IPS-20b (cell line): ENCODE data around the gene FAM89A.
"Not testable (repeated sequence)": the region's sequence is repeated elsewhere in the genome, so short reads cannot be mapped to it uniquely, and the experiment has no call there.

Experiments used
- H3K27ac ChIP-seq: one replicate; pipeline ENCODE4 v1.5.1; 2013; ENCODE audit warnings: low read length
- H3K27me3 ChIP-seq: 2 replicates; pipeline ENCODE4 v1.6.1; 2013; ENCODE audit warnings: mild to moderate bottlenecking, low read length, inconsistent platforms; ENCODE audit not compliant: insufficient read depth
- H3K36me3 ChIP-seq: 2 replicates; pipeline ENCODE4 v1.6.1; 2013; ENCODE audit warnings: low read depth, mild to moderate bottlenecking, inconsistent platforms, low read length, moderate library complexity; ENCODE audit not compliant: insufficient read depth
- H3K4me1 ChIP-seq: 2 replicates; pipeline ENCODE4 v1.6.1; 2013; ENCODE audit warnings: mild to moderate bottlenecking, control low read depth, inconsistent platforms, low read length, moderate library complexity; ENCODE audit not compliant: insufficient read depth
- H3K4me3 ChIP-seq: 2 replicates; pipeline ENCODE4 v1.5.1; 2013; ENCODE audit warnings: mild to moderate bottlenecking, low read length, inconsistent platforms
- H3K9ac ChIP-seq: 2 replicates; pipeline ENCODE4 v1.6.1; 2013; ENCODE audit warnings: low read depth, mild to moderate bottlenecking, inconsistent platforms, low read length, moderate library complexity
- H3K9me3 ChIP-seq: 2 replicates; pipeline ENCODE4 v1.6.1; 2013; ENCODE audit warnings: mild to moderate bottlenecking, low read depth, low read length, inconsistent platforms; ENCODE audit not compliant: insufficient read depth

FAM89A gene

DNA sequence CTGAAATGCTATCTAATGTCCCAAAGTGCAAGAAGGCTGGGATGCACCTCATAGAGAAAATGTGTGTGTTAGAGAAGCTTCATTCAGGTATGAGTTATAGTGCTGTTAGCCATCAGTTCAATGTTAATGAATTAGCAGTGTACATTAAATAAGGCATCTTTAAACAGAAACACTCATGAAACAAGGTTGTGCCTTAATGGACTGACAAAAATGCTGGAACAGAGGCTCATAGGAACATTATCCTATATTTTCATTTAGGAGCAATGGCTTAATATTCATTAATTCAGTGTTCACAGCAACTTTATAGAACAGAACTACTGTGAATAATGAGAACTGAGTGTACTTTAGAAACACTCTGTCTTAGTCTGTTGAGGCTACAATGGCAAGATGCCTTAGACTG, 15.2 kb upstream of the FAM89A start:
- Histone ChIP-seq H3K36me3 (no peaks in the 10 kb centered on the region), H3K4me1 (no peaks in the 10 kb centered on the region), H3K9me3 (no peaks in the 10 kb centered on the region; the same call in 1 of the 2 replicates), H3K4me3 (no peak overlapping the region), H3K9ac (no peak overlapping the region), H3K27ac (no peak overlapping the region), H3K27me3 (peaks cover 10% of the 10 kb centered on the region; the same call in 1 of the 2 replicates)

DNA sequence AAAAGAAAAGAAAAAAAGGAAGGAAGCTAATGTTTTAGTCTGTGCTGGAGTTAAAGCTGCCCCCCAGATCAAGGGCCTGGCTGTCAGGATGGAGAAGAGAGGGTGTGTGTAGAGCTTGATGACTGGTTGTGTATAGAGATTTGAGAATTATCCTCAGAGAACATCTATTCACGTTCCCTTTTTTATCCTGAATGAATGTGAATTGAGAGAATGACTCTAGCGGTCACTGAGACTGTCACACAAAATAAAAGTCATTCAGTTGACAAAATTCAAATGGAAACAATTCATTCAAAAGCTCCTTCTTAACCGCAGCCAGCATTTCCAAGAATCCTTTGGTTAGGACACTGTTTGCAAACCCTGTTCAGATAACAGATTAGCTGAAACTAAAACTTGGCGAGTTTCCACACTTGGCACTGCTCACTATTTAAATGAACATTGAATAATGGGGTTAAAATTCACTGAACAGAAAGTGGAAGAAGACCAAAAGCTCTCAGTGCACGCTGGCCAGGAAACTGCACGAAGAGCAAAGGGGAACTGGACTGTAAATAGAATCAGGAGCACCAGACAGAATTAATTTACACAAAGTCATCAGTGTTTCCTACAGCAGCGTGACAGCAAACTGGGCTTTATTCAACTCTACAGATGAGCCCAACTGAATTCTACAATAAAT, 13.6 kb upstream of the FAM89A start:
- no peaks in the 10 kb centered on the region; the same call in 1 of the 2 replicates for H3K9me3 ChIP-seq
- peaks cover 20% of the 10 kb centered on the region; the same call in 1 of the 2 replicates for H3K27me3 ChIP-seq
- no peak overlapping the region for H3K9ac ChIP-seq
- H3K4me3 ChIP-seq, result no peak overlapping the region
- H3K27ac ChIP-seq, result no peak overlapping the region
- H3K4me1 ChIP-seq, result no peaks in the 10 kb centered on the region
- no peaks in the 10 kb centered on the region for H3K36me3 ChIP-seq

DNA sequence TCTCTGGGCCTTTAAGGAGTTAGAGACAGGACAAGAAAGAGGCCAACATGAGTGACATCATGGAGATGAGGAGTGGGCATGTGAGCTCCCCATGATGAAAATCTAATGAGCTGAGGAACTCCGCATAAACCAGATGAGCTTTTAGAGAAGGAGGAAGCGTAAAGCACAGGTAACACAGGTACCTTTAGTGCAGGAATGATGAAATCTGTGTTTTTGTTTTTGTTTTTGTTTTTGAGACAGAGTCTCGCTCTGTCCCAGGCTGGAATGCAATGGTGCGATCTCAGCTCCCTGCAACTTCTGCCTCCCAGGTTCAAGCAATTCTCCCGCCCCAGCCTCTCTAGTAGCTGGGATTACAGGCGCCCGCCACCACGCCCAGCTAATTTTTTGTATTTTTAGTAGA, 12.7 kb upstream of the FAM89A start:
- H3K4me3 ChIP-seq, result no peak overlapping the region
- no peaks in the 10 kb centered on the region; the same call in 1 of the 2 replicates for H3K9me3 ChIP-seq
- H3K27me3 ChIP-seq, result peaks cover 27% of the 10 kb centered on the region
- no peaks in the 10 kb centered on the region for H3K36me3 ChIP-seq
- H3K27ac ChIP-seq, result no peak overlapping the region
- H3K9ac ChIP-seq, result no peak overlapping the region
- H3K4me1 ChIP-seq, result no peaks in the 10 kb centered on the region

DNA sequence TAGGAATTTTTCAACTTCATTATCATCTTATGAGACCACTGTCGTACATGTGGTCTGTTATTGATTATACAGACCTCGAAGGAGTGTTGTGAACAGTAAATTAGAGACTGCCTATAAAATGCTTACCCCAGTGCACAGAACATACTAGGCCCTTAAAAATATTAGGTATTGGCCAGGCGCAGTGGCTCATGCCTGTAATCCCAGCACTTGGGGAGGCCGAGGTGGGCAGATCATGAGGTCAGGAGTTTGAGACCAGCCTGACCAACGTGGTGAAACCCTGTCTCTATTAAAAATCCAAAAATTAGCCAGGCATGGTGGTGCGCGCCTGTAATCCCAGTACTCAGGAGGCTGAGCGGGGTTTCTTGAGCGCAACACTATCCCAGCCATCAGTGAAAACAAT, 10.9 kb upstream of the FAM89A start:
- not testable (repeated sequence) for H3K27ac ChIP-seq, H3K9ac ChIP-seq, H3K9me3 ChIP-seq, H3K4me1 ChIP-seq, H3K36me3 ChIP-seq, H3K4me3 ChIP-seq
- peaks cover 36% of the 10 kb centered on the region for H3K27me3 ChIP-seq

DNA sequence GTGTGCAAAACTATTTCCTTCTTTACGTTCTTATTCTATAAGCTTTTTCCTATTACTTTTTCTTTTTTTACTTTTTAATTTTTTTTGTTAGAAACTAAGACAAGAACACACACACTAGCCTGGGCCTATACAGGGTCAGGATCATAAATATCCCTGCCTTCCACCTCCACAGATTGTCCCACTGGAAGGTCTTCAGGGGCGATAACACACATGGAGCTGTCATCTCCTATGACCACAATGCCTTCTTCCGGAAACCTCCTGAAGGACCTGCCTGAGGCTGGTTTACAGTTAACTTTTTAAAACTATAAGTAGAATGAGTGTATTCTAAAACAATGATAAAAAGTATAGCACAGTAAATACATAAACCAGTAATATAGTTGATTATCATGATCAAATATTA, 10.3 kb upstream of the FAM89A start:
- no peak overlapping the region for H3K27ac ChIP-seq
- no peaks in the 10 kb centered on the region; the same call in 1 of the 2 replicates for H3K9me3 ChIP-seq
- H3K36me3 ChIP-seq, result no peaks in the 10 kb centered on the region
- no peak overlapping the region for H3K9ac ChIP-seq
- H3K27me3 ChIP-seq, result peaks cover 41% of the 10 kb centered on the region
- H3K4me3 ChIP-seq, result no peak overlapping the region
- no peaks in the 10 kb centered on the region for H3K4me1 ChIP-seq

DNA sequence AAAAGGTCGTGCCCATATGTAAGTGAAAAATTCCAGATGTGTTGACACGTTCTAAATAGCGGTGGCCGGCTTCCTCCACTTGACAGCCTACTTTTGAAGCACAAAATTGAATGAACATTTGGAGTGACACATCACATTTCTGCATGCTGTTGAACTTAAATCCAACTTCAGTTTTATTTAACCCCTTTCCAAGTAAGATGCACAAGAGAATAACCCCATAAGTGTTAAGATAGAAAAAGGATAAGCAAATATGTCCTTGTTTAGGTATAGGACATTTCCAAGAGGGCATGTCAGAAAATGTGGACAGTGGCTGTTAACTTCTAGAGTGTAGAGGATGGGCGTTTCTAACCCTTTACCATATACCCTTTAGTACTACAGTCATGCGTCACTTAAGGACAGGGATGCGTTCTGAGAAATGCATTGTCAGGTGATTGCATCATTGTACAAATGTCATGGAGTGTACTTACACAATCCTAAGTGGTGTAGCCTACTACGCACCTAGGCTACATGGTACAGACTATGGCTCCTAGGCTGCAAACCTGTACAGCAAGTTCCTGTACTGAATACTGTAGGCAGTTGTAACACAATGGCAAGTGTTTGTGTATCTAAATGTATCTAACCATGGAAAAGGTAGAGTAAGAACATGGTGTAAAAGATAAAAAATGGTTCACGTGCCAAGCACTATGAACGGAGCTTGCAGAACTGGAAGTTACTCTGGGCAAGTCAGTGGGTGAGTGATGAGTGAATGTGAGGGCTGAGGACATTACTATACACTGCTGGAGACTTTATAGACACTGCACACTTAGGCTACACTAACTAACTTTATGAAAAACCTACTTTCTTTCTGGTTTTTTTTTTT, 9.3 kb upstream of the FAM89A start:
- Histone ChIP-seq H3K4me3 (no peak overlapping the region), H3K4me1 (no peaks in the 10 kb centered on the region), H3K27ac (no peak overlapping the region), H3K36me3 (no peaks in the 10 kb centered on the region), H3K9me3 (no peaks in the 10 kb centered on the region), H3K9ac (no peak overlapping the region), H3K27me3 (peaks cover 52% of the 10 kb centered on the region)

DNA sequence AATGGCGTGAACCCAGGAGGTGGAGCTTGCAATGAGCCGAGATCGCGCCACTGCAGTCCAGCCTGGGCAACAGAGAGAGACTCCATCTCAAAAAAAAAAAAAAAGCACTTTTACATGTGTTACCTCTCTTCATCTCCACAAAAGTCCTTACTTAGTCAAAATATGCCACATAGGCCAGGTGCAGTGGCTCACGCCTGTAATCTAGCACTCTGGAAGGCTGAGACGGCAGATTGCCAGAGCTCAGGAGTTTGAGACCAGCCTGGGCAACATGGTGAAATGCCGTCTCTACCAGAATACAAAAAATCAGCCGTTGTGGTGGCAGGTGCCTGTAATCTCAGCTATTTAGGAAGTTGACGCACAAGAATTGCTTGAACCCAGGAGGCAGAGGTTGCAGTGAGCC, 8.4 kb upstream of the FAM89A start:
- H3K9me3 ChIP-seq, H3K36me3 ChIP-seq, H3K4me3 ChIP-seq, H3K4me1 ChIP-seq, H3K27ac ChIP-seq, H3K9ac ChIP-seq: not testable (repeated sequence)
- H3K27me3 ChIP-seq, result peaks cover 61% of the 10 kb centered on the region

DNA sequence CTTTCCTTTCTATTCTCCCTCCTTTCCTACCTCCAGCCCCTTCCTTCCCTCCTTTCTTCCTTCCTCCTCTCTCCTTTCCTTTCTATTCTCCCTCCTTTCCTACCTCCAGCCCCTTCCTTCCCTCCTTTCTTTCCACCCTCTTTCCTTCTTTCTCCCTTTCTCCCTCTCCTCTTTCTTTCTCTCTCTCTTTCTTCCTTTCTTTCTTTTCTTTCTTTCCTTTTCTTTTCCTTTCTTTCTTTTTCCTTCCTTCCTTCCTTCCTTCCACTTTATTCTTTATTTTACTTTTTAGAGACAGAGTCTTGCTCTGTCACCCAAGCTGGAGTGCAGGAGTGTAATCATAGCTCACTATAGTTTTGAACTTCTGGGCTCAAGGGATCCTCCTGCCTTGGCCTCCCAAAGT, 7.5 kb upstream of the FAM89A start:
- not testable (repeated sequence) for H3K9ac ChIP-seq, H3K9me3 ChIP-seq, H3K4me3 ChIP-seq, H3K36me3 ChIP-seq, H3K4me1 ChIP-seq, H3K27ac ChIP-seq
- H3K27me3 ChIP-seq, result peaks cover 70% of the 10 kb centered on the region

DNA sequence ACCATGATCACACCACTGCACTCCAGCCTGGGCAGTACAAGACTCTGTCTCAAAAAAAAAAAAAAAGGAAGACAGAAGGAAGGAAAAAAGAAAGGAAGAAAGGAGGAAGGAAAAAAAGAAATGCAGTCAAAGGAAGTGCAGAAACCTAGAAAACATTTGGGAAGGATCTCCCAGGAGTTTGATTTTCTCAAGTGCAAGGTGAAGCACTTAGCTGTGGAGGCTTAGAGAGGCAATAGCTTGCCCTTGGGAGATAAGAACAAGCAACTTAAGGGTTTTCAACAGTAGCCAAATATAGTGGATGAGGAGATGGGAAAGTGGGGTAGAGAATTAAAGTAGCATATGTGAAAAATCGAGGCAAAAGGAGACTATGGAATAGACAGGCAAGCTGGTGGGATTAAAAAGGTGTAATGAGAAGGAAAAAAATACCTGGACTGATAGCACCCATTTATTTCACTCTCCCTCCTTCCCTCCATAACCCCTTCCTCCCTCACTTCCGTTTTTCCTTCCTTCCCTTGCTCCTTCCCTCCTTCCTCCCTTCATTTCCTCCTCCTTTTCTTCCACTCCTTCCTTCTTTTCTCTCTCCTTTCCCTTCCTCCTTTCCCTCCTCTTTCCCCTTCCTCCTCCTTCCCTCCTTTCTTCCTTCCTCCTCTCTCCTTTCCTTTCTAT, 6.8 kb upstream of the FAM89A start:
- Histone ChIP-seq H3K27me3 (peaks cover 77% of the 10 kb centered on the region), H3K4me3 (no peak overlapping the region), H3K36me3 (no peaks in the 10 kb centered on the region), H3K27ac (no peak overlapping the region), H3K9ac (no peak overlapping the region), H3K9me3 (no peaks in the 10 kb centered on the region), H3K4me1 (no peaks in the 10 kb centered on the region)

DNA sequence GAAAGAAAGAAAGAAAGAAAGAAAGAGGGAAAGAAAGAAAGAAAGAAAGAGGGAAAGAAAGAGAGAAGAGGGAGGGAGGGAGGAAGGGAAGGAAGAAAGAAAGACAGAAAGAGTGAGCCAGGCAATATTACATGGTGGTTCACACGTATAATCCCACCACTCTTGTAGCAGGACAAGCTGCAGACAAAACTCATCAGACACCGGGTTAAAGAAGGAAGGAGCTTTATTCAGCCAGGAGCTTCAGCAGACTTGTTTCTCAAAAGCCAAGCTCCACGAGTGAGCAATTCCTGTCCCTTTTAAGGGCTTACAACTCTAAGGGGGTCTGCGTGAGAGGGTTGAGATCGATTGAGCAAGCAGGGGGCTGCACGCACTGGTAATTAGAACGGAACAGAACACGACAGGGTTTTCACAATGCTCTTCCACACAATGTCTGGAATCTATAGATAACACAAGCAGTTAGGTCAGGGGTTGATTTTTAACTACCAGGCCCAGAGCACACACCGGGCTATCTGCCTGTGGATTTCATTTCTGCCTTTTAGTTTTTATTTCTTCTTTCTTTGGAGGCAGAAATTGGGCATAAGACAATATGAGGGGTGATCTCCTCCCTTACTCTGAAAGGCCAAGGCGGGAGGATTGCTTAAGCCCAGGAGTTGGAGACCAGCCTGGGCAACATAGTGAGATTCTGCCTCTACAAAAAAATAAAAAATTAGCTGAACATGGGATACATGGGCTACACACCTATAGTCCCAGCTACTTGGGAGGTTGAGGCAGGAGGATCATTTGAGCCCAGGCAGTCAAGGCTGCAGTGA, 6.1 kb upstream of the FAM89A start:
- H3K9me3 ChIP-seq, H3K4me1 ChIP-seq, H3K36me3 ChIP-seq, H3K4me3 ChIP-seq, H3K9ac ChIP-seq, H3K27ac ChIP-seq: not testable (repeated sequence)
- peaks cover 84% of the 10 kb centered on the region for H3K27me3 ChIP-seq

DNA sequence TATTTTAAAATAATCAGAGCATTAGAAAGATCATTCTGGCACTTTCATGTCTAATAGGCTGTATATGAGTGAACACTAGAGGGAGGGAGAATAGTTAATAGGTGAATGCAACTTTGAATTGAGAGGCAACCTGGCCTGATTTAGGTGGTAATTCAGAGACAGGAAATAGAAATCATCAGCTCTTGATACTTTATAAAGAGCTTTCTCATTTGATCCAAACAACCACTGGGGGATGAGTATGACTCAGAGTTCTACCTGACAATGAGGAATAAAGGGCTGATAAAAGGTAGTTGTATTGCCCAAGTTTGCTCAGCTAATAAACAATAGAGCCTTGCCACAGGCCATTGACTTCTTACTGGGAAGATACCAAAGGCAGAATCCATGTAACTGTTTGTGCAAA, 5.2 kb upstream of the FAM89A start:
- Histone ChIP-seq H3K4me1 (no peaks in the 10 kb centered on the region), H3K4me3 (no peak overlapping the region), H3K27ac (no peak overlapping the region), H3K9me3 (no peaks in the 10 kb centered on the region), H3K36me3 (no peaks in the 10 kb centered on the region), H3K27me3 (peaks cover 92% of the 10 kb centered on the region), H3K9ac (no peak overlapping the region)
